ENCODE results near the gene RAPGEF2.

The RAPGEF2 gene

GRCh38 chr4:159382856-159383561 lies 280.1 kb downstream of the RAPGEF2 start:
- Mint-ChIP-seq H3K27ac (no peak overlapping the region), H3K36me3 (ENCODE audit: low read depth) (peaks cover 8% of the 10 kb centered on the region), H3K9me3 (peaks cover 21% of the 10 kb centered on the region), H3K27me3 (ENCODE audit: low read depth) (no peaks in the 10 kb centered on the region), H3K4me1 (no peaks in the 10 kb centered on the region), H3K4me3 (no peak overlapping the region)
- TF ChIP-seq CTCF (IDR thresholded peaks at IDR 0.05; ENCODE audit: unreplicated experiment in 3 of 3) = no peak

- H3K4me1 Mint-ChIP-seq = no peaks in the 10 kb centered on the region
- TF ChIP-seq CTCF (IDR thresholded peaks at IDR 0.05; ENCODE audit: unreplicated experiment in 3 of 3) = no peak
- peaks cover 8% of the 10 kb centered on the region for H3K36me3 Mint-ChIP-seq (ENCODE audit: low read depth)
- no peak overlapping the region for H3K4me3 Mint-ChIP-seq
- H3K27me3 Mint-ChIP-seq (ENCODE audit: low read depth) = no peaks in the 10 kb centered on the region
- no peak overlapping the region for H3K27ac Mint-ChIP-seq
- H3K9me3 Mint-ChIP-seq = peaks cover 25% of the 10 kb centered on the region
These were observed 280.7 kb downstream of the RAPGEF2 start for GRCh38 chr4:159383562-159383931.

GRCh38 chr4:159384017-159384416 lies 281.1 kb downstream of the RAPGEF2 start:
- Mint-ChIP-seq H3K36me3 (ENCODE audit: low read depth) (peaks cover 8% of the 10 kb centered on the region), H3K27me3 (ENCODE audit: low read depth) (no peaks in the 10 kb centered on the region), H3K9me3 (peaks cover 29% of the 10 kb centered on the region), H3K27ac (no peak overlapping the region), H3K4me3 (no peak overlapping the region), H3K4me1 (no peaks in the 10 kb centered on the region)
- no peak for TF ChIP-seq CTCF (IDR thresholded peaks at IDR 0.05; ENCODE audit: unreplicated experiment in 3 of 3)

- no peaks in the 10 kb centered on the region for H3K4me1 Mint-ChIP-seq
- TF ChIP-seq CTCF (IDR thresholded peaks at IDR 0.05; ENCODE audit: unreplicated experiment in 3 of 3) = peak in 1 of 3 experiments; percentile 17
- H3K9me3 Mint-ChIP-seq = peaks cover 32% of the 10 kb centered on the region
- no peak overlapping the region for H3K4me3 Mint-ChIP-seq
- H3K27me3 Mint-ChIP-seq (ENCODE audit: low read depth) = no peaks in the 10 kb centered on the region
- no peak overlapping the region for H3K27ac Mint-ChIP-seq
- H3K36me3 Mint-ChIP-seq (ENCODE audit: low read depth) = peaks cover 8% of the 10 kb centered on the region
These were observed 281.8 kb downstream of the RAPGEF2 start for GRCh38 chr4:159384632-159385031.

GRCh38 chr4:159386620-159387019 lies 283.7 kb downstream of the RAPGEF2 start:
- H3K27me3 Mint-ChIP-seq (ENCODE audit: low read depth) = no peaks in the 10 kb centered on the region

More at GRCh38 chr4:159386620-159387019, 283.7 kb downstream of the RAPGEF2 start:
- TF ChIP-seq CTCF (IDR thresholded peaks at IDR 0.05; ENCODE audit: unreplicated experiment in 3 of 3) = no peak
- H3K27ac Mint-ChIP-seq = no peak overlapping the region
- peaks cover 8% of the 10 kb centered on the region for H3K36me3 Mint-ChIP-seq (ENCODE audit: low read depth)
- no peaks in the 10 kb centered on the region for H3K4me1 Mint-ChIP-seq
- H3K9me3 Mint-ChIP-seq = peaks cover 35% of the 10 kb centered on the region
- no peak overlapping the region for H3K4me3 Mint-ChIP-seq
